PFSK-1 (cell line): ENCODE measurements around the gene LAYN.

Experiments used
- FOXP2 ChIP-seq: optimal IDR thresholded peaks from 2 replicates; pipeline ENCODE3; 2011; ENCODE audit warnings: borderline replicate concordance, control low read depth, inconsistent platforms; ENCODE audit not compliant: insufficient read depth; ENCODE audit errors: extremely low read length, extremely low read depth
- POLR2AphosphoS5 ChIP-seq: IDR thresholded peaks from 2 replicates; pipeline ENCODE4 v1.6.1; 2012; ENCODE audit warnings: low read depth, mild to moderate bottlenecking, control low read depth, low read length, moderate library complexity
- REST ChIP-seq, 2 experiments: IDR thresholded peaks; 2 replicates each; pipeline versions ENCODE4 v1.6.1 to v1.8.0; 2011 to 2012; ENCODE audit warnings: low read depth in 2 of 2, low read length in 2 of 2, control low read depth in 1 of 2, inconsistent platforms in 1 of 2, mild to moderate bottlenecking in 1 of 2, moderate library complexity in 1 of 2; ENCODE audit not compliant: insufficient read depth in 1 of 2
- SIN3A ChIP-seq: IDR thresholded peaks from 2 replicates; pipeline ENCODE4 v1.6.1; 2012; ENCODE audit warnings: mild to moderate bottlenecking, low read length, moderate library complexity, borderline replicate concordance; ENCODE audit not compliant: insufficient read depth
- TAF1 ChIP-seq: IDR thresholded peaks from 2 replicates; pipeline ENCODE4 v1.6.1; 2012; ENCODE audit warnings: low read length, control low read depth, borderline replicate concordance; ENCODE audit not compliant: insufficient read depth

The LAYN gene

GRCh38 chr11:111560800-111561199, 20.3 kb downstream of the LAYN start:
- TF ChIP-seq POLR2AphosphoS5 (no peak), REST (IDR thresholded peaks at IDR 0.05; ENCODE audit: insufficient read depth in 1 of 2, low read depth in 2 of 2, low read length in 2 of 2) (0 out of 4 replicates have a peak, but pooled peaks of 1 of the 2 experiments have one; percentile 19), TAF1 (no peak), SIN3A (no peak)

GRCh38 chr11:111561306-111561705, 20.8 kb downstream of the LAYN start:
- TF ChIP-seq REST (IDR thresholded peaks at IDR 0.05; ENCODE audit: insufficient read depth in 1 of 2, low read depth in 2 of 2, low read length in 2 of 2) (no peak), POLR2AphosphoS5 (no peak), SIN3A (no peak), FOXP2 (no peak), TAF1 (no peak)

- TF ChIP-seq SIN3A: no peak
- no peak for TF ChIP-seq POLR2AphosphoS5
- no peak for TF ChIP-seq TAF1
- TF ChIP-seq FOXP2: no peak
- no peak for TF ChIP-seq REST (IDR thresholded peaks at IDR 0.05; ENCODE audit: insufficient read depth in 1 of 2, low read depth in 2 of 2, low read length in 2 of 2)
These were observed 21.3 kb downstream of the LAYN start for GRCh38 chr11:111561791-111562325.

- no peak for TF ChIP-seq SIN3A
- TF ChIP-seq TAF1: no peak
- TF ChIP-seq POLR2AphosphoS5: no peak
- no peak for TF ChIP-seq FOXP2
- no peak for TF ChIP-seq REST (IDR thresholded peaks at IDR 0.05; ENCODE audit: insufficient read depth in 1 of 2, low read depth in 2 of 2, low read length in 2 of 2)
These were observed 22.3 kb downstream of the LAYN start for GRCh38 chr11:111562692-111563389.
